ENCODE results near the gene TFR2.

- TF ChIP-seq, protein P1, sequence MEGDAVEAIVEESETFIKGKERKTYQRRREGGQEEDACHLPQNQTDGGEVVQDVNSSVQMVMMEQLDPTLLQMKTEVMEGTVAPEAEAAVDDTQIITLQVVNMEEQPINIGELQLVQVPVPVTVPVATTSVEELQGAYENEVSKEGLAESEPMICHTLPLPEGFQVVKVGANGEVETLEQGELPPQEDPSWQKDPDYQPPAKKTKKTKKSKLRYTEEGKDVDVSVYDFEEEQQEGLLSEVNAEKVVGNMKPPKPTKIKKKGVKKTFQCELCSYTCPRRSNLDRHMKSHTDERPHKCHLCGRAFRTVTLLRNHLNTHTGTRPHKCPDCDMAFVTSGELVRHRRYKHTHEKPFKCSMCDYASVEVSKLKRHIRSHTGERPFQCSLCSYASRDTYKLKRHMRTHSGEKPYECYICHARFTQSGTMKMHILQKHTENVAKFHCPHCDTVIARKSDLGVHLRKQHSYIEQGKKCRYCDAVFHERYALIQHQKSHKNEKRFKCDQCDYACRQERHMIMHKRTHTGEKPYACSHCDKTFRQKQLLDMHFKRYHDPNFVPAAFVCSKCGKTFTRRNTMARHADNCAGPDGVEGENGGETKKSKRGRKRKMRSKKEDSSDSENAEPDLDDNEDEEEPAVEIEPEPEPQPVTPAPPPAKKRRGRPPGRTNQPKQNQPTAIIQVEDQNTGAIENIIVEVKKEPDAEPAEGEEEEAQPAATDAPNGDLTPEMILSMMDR (conservative IDR thresholded peaks at IDR 0.05; ENCODE audit: low read length), result no peak
- TF ChIP-seq EZH2phosphoT487 (IDR thresholded peaks at IDR 0.05; ENCODE audit: borderline replicate concordance, low read depth, low read length), result no peak
These were observed 14.7 kb upstream of the TFR2 start, which contains the start of gene ACTL6B for GRCh38 chr7:100655908-100656674.

Data from OCI-LY7 (cell line).